ENCODE data around the gene PCBP4. TPM values are rescaled to one million over a fixed set of nuclear protein-coding genes. Genes with fewer than 3 reads are reported as not detected.

Gene PCBP4
- total and polyA plus RNA-seq, 2 donors (not counting 1 experiment from before 2014, with no cell fraction given) = 15.3 to 25.6 TPM

DNA sequence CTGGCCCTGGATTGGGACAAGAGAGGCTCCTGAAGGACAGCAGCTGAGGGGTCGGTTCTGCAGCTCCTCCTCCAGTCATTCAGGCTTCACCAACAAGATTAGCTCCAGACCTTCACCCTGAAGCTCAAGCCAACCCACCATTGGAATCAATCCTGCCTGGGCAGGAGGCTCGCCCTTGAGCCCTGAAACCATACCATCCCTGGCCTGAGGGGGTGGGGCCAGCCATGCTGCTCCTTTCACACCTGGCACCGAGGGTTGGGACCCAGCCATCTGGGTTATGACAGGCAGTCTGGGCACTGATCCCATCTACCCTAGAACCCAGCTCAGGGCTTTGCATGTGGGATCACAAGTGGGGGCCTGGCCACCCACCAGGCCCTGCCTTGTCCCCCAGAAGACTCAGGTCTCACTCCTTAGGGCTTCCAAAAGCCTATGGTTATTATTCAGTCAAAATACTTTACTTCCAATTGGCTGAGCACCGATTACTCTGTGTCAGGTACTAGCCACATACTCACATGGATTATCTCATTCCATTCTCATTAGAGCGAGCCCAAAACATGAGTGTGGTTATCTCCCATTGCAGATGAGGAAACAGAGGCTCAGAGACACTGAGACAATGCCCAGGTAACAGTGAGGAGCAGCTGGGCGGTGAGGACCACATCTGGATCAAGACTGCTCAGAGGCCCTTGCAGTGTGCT lies 3.5 kb upstream of the PCBP4 start:
- ATAC-seq (ENCODE audit: low read depth) (no peak), DNase-seq (no peak)
- Histone ChIP-seq H3K4me3 (ENCODE audit: control extremely low read depth in 1 of 5, extremely low read depth in 1 of 5, insufficient read depth in 1 of 5, low read depth in 2 of 5, low read length in 4 of 5) (no peak overlapping the region), H3K9ac (ENCODE audit: low read length) (no peak overlapping the region), H4K20me1 (ENCODE audit: control insufficient read depth, insufficient read depth, low read length, poor library complexity, severe bottlenecking) (no peaks in the 10 kb centered on the region), H3K4me1 (ENCODE audit: control insufficient read depth in 2 of 2, insufficient read depth in 2 of 2, low read length in 2 of 2) (peaks cover 18 to 40% of the 10 kb centered on the region in 2 donors), H3K9me3 (ENCODE audit: control extremely low read depth in 1 of 3, control insufficient read depth in 2 of 3, insufficient read depth in 1 of 3, low read length in 2 of 3) (no peaks in the 10 kb centered on the region), H3K36me3 (replicated peaks in 1 of 2; ENCODE audit: control extremely low read depth in 1 of 2, control insufficient read depth in 1 of 2, extremely low read depth in 1 of 2, insufficient read depth in 2 of 2, low read length in 1 of 2) (peaks cover 0 to 3% of the 10 kb centered on the region in 2 experiments), H2AFZ (ENCODE audit: insufficient read depth, low read depth, low read length, poor library complexity, severe bottlenecking) (no peak overlapping the region), H3K27ac (ENCODE audit: low read length in 2 of 2) (no peak overlapping the region), H3K79me2 (ENCODE audit: control insufficient read depth, insufficient read depth, low read length) (peaks cover 18% of the 10 kb centered on the region), H3K4me2 (replicated peaks; ENCODE audit: low read depth, low read length, poor library complexity, severe bottlenecking) (no peak overlapping the region), H3K27me3 (replicated peaks in 1 of 4; ENCODE audit: control extremely low read depth in 1 of 4, control insufficient read depth in 3 of 4, insufficient read depth in 4 of 4, low read length in 3 of 4) (no peaks in the 10 kb centered on the region)
- Mint-ChIP-seq H3K27ac (no peak overlapping the region), H3K9me3 (ENCODE audit: insufficient read depth) (no peaks in the 10 kb centered on the region), H3K4me1 (peaks cover 35% of the 10 kb centered on the region), H3K27me3 (no peaks in the 10 kb centered on the region), H3K4me3 (peak overlapping the region; percentile 13)
- ChIA-PET POLR2A (interaction anchor here (0.9 kb wide), 1 partner anchor 29 kb away, joined by 3 read pairs; the partner anchor contains the start of gene RRP9), CTCF (interaction anchor here (0.8 to 4.8 kb wide), 4 partner anchors 8 to 29 kb away, joined by 3 to 45 read pairs (median 5); partner anchors contain the start of genes PARP3 and RRP9)
- WGBS (ENCODE audit: insufficient coverage) = 94% methylated on average over 6 of the region's 6 CpGs
- intact Hi-C loops (cut with micrococcal nuclease) = loop anchor here (10.0 kb wide), 1 partner anchor 734 kb away; the partner anchor contains the start of genes GLT8D1 and SPCS1
- TF ChIP-seq EZH2 (IDR thresholded peaks at IDR 0.05; ENCODE audit: borderline replicate concordance, insufficient read depth, low read depth, low read length, poor library complexity, severe bottlenecking) (no peak), CTCF (IDR thresholded peaks at IDR 0.05) (no peak)

DNA sequence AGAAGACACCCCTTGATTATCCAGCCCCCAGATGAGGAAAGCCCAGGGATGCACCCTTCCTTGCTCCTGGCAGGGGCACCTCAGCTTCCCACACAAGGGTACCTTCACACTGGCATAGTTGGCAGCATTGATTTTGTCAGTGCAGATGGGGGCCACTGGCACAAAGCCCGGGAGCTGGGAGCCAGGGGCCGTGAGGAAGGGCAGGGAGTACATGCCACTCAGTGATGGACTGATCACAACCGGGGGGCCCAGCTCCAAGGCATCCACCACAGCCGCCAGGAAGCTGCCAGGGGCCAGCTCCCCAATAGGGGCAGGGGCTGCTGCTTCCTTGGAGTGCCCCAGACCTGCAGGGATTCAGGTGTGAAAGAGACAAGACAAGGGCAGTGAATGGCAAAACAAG lies 2.6 kb upstream of the PCBP4 start:
- POLR2A ChIA-PET = interaction anchor here (0.9 to 1.4 kb wide), 2 partner anchors 10 to 28 kb away, joined by 3 read pairs; partner anchors contain the start of gene RRP9
- Histone ChIP-seq H3K27ac (ENCODE audit: low read length in 2 of 2) (no peak overlapping the region), H3K9ac (ENCODE audit: low read length) (no peak overlapping the region), H3K4me1 (ENCODE audit: control insufficient read depth in 2 of 2, insufficient read depth in 2 of 2, low read length in 2 of 2) (peaks cover 13 to 36% of the 10 kb centered on the region in 2 donors), H3K4me3 (ENCODE audit: control extremely low read depth in 1 of 5, extremely low read depth in 1 of 5, insufficient read depth in 1 of 5, low read depth in 2 of 5, low read length in 4 of 5) (no peak overlapping the region), H3K79me2 (ENCODE audit: control insufficient read depth, insufficient read depth, low read length) (peaks cover 18% of the 10 kb centered on the region), H3K4me2 (replicated peaks; ENCODE audit: low read depth, low read length, poor library complexity, severe bottlenecking) (no peak overlapping the region), H2AFZ (ENCODE audit: insufficient read depth, low read depth, low read length, poor library complexity, severe bottlenecking) (no peak overlapping the region), H3K9me3 (ENCODE audit: control extremely low read depth in 1 of 3, control insufficient read depth in 2 of 3, insufficient read depth in 1 of 3, low read length in 2 of 3) (no peaks in the 10 kb centered on the region), H3K36me3 (replicated peaks in 1 of 2; ENCODE audit: control extremely low read depth in 1 of 2, control insufficient read depth in 1 of 2, extremely low read depth in 1 of 2, insufficient read depth in 2 of 2, low read length in 1 of 2) (peaks cover 0 to 3% of the 10 kb centered on the region in 2 experiments), H4K20me1 (ENCODE audit: control insufficient read depth, insufficient read depth, low read length, poor library complexity, severe bottlenecking) (no peaks in the 10 kb centered on the region), H3K27me3 (replicated peaks in 1 of 4; ENCODE audit: control extremely low read depth in 1 of 4, control insufficient read depth in 3 of 4, insufficient read depth in 4 of 4, low read length in 3 of 4) (no peaks in the 10 kb centered on the region)
- no peaks in the 10 kb centered on the region for H3K9me3 Mint-ChIP-seq (ENCODE audit: insufficient read depth)
- no peak for ATAC-seq (ENCODE audit: low read depth)
- CTCF ChIA-PET = interaction anchor here (1.5 kb wide), 1 partner anchor 28 kb away, joined by 7 read pairs; the partner anchor contains the start of genes PARP3 and RRP9
- WGBS (ENCODE audit: insufficient coverage) = 97% methylated on average over 4 of the region's 4 CpGs
- no peaks in the 10 kb centered on the region for H3K27me3 Mint-ChIP-seq
- H3K4me1 Mint-ChIP-seq = peaks cover 32% of the 10 kb centered on the region
- TF ChIP-seq CTCF (IDR thresholded peaks at IDR 0.05) = no peak
- TF ChIP-seq EZH2 (IDR thresholded peaks at IDR 0.05; ENCODE audit: borderline replicate concordance, insufficient read depth, low read depth, low read length, poor library complexity, severe bottlenecking) = no peak
- H3K27ac Mint-ChIP-seq = no peak overlapping the region
- no peak for DNase-seq
- H3K4me3 Mint-ChIP-seq = no peak overlapping the region
- intact Hi-C loops (cut with micrococcal nuclease) = loop anchor here (10.0 kb wide), 1 partner anchor 735 kb away; the partner anchor contains the start of genes GLT8D1 and SPCS1

Measured in B cell (primary cell).